Stomach (tissue), 9 donors: ENCODE data around the gene ARRDC5. TPM values are rescaled to one million over a fixed set of nuclear protein-coding genes. Genes with fewer than 3 reads are reported as not detected.

Source experiments
- DNase-seq, 2 donors: peaks; one replicate each; pipeline versions ENCODE4 v3.0.0 to v3.0.0-alpha.2; 2013 to 2019
- H3K27ac ChIP-seq, 5 donors: fragments of 200-600 bp in 4 of 5; sonication (generic) in 4 of 5; one replicate each; pipeline ENCODE4 v1.5.1; 2013 to 2019; ENCODE audit warnings: mild to moderate bottlenecking in 1 of 5, moderate library complexity in 1 of 5
- H3K27me3 ChIP-seq, 3 donors: fragments of 200-600 bp; sonication (generic); one replicate each; pipeline ENCODE4 v1.5.1; 2017 to 2019; ENCODE audit warnings: mixed run types in 1 of 3
- H3K36me3 ChIP-seq, 4 donors: fragments of 200-600 bp; sonication (generic); 1 replicate in 3 of 4; 2 replicates in 1 of 4; pipeline ENCODE4 v1.5.1; 2016 to 2019
- H3K4me1 ChIP-seq, 4 donors: fragments of 200-600 bp; sonication (generic); one replicate each; pipeline ENCODE4 v1.5.1; 2016 to 2019
- H3K4me3 ChIP-seq, 4 donors: fragments of 200-600 bp; sonication (generic) in 3 of 4; one replicate each; pipeline ENCODE4 v1.5.1; 2016 to 2019; ENCODE audit warnings: mild to moderate bottlenecking in 1 of 4
- H3K9me3 ChIP-seq, 4 donors: fragments of 200-600 bp; sonication (generic); one replicate each; pipeline ENCODE4 v1.5.1; 2016 to 2019
- EP300 ChIP-seq: sonication (generic); formaldehyde crosslinking; IDR thresholded peaks from one replicate; pipeline ENCODE4 v1.6.1; 2017; ENCODE audit warnings: antibody characterized with exemption
- POLR2A ChIP-seq, 4 donors: fragments of 450-650 bp; IDR thresholded peaks; one replicate each; pipeline ENCODE4 v1.6.1; 2016; ENCODE audit warnings: antibody characterized with exemption in 4 of 4, control low read depth in 2 of 4, mild to moderate bottlenecking in 1 of 4, moderate library complexity in 1 of 4
- POLR2AphosphoS5 ChIP-seq, 3 donors: sonication (generic); formaldehyde crosslinking; IDR thresholded peaks; one replicate each; pipeline ENCODE4 v1.6.1; 2016; ENCODE audit warnings: antibody characterized with exemption in 3 of 3
- WGBS, 5 donors: extraction: QIAGEN DNeasy Blood & Tissue Kit in 3 of 5; methylation state at CpG; one replicate each; pipeline versions ENCODE4 v1.1.5 to v1.1.7; 2013 to 2018; 5-methylcytosine and 5-hydroxymethylcytosine counted together
- intact Hi-C: fragments of 100-400 bp; cut with DNase I; formaldehyde crosslinking; loops from one replicate; pipeline ENCODE4 v1.15.1; 2023; ENCODE audit warnings: low total_unique reads
- polyA plus RNA-seq, 3 donors: library from polyadenylated mRNA; stranded (reverse); fragments of 200-250 nt; gene quantifications; one replicate each; pipeline ENCODE4 v1.2.3, GENCODE V29; 2013
- total RNA-seq, 5 donors: library from RNA; depleted of rRNA; stranded (reverse); fragments of >200 nt; gene quantifications; one replicate each; pipeline versions ENCODE4 v1.1.0 to v1.2.3, GENCODE V29; 2014 to 2016
- TF ChIP-seq, protein P1 (sequence below), 7 experiments: fragments of 450-650 bp in 4 of 7; fragments of 200-600 bp in 3 of 7; sonication (generic) in 3 of 7; IDR thresholded peaks; one replicate each; pipeline ENCODE4 v1.5.1; 2016 to 2019; ENCODE audit warnings: antibody characterized with exemption in 7 of 7, control low read depth in 2 of 7, mild to moderate bottlenecking in 1 of 7
- donor health status: healthy with polysubstance abuse.
- donor health status: Bipolar disorder and iron deficiency.
- donor health status: healthy.

Gene ARRDC5
- total and polyA plus RNA-seq, 8 donors = 0.20 to 0.73 TPM; not detected in 6

GRCh38 chr19:4911314-4911713, 8.6 kb upstream of the ARRDC5 start:
- intact Hi-C loops = loop anchor here (2.0 to 5.0 kb wide), 2 partner anchors 39 to 101 kb away; no protein-coding TSS in a partner anchor
- peak overlapping the region; percentile 6 to 82 (median 73) for H3K4me3 ChIP-seq

DNA sequence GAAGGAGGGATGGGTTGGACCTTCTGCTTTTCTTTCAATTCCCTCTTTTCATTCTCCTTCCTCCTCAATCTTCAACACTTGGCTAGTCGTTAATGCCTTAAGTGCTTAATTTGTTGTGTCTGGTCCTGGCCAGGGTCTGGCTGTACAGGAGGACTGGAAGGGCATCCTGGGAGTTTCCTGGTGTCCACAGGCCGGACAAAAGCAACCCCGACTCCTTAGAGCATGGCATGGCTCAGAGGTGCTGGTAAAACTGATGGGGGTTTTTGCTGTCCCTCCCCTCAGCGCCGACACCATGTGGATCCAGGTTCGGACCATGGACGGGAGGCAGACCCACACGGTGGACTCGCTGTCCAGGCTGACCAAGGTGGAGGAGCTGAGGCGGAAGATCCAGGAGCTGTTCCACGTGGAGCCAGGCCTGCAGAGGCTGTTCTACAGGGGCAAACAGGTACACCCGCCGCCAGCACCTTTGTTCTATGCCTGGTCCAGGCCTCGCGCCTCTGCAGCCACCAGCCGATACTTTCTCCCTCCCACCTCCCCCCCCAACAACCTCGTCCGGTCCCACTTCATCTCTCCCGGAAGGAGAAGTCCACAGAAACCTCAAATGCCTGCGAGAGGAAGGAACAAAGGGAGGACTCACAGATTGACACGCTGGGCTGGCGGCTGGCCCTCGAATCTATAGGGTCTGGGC, 8.0 kb upstream of the ARRDC5 start:
- H3K27ac ChIP-seq = peak overlapping the region in 3 of 5 donors; percentile 41 to 71 (median 53)
- WGBS, 5 donors = 13 to 30% (median 22%) methylated on average over 13 to 23 of the region's 23 CpGs
- DNase-seq = peak in 1 of 2 donors; percentile 47

More at GRCh38 chr19:4911314-4911713, 8.6 kb upstream of the ARRDC5 start:
- Histone ChIP-seq H3K27me3 (peaks cover 0 to 15% (median 10%) of the 10 kb centered on the region in 3 donors), H3K9me3 (no peaks in the 10 kb centered on the region), H3K36me3 (no peaks in the 10 kb centered on the region), H3K27ac (peak overlapping the region in 4 of 5 donors; percentile 35 to 71 (median 50)), H3K4me1 (peaks cover 24 to 65% (median 42%) of the 10 kb centered on the region in 4 donors)
- TF ChIP-seq, protein P1, sequence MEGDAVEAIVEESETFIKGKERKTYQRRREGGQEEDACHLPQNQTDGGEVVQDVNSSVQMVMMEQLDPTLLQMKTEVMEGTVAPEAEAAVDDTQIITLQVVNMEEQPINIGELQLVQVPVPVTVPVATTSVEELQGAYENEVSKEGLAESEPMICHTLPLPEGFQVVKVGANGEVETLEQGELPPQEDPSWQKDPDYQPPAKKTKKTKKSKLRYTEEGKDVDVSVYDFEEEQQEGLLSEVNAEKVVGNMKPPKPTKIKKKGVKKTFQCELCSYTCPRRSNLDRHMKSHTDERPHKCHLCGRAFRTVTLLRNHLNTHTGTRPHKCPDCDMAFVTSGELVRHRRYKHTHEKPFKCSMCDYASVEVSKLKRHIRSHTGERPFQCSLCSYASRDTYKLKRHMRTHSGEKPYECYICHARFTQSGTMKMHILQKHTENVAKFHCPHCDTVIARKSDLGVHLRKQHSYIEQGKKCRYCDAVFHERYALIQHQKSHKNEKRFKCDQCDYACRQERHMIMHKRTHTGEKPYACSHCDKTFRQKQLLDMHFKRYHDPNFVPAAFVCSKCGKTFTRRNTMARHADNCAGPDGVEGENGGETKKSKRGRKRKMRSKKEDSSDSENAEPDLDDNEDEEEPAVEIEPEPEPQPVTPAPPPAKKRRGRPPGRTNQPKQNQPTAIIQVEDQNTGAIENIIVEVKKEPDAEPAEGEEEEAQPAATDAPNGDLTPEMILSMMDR (IDR thresholded peaks at IDR 0.05) = no peak
- TF ChIP-seq POLR2A (IDR thresholded peaks at IDR 0.05) (no peak), POLR2AphosphoS5 (IDR thresholded peaks at IDR 0.05) (no peak), EP300 (no peak)
- DNase-seq = peak in 1 of 2 donors; percentile 19
- 32 to 41% (median 38%) methylated on average over 15 of the region's 15 CpGs for WGBS, 5 donors

DNA sequence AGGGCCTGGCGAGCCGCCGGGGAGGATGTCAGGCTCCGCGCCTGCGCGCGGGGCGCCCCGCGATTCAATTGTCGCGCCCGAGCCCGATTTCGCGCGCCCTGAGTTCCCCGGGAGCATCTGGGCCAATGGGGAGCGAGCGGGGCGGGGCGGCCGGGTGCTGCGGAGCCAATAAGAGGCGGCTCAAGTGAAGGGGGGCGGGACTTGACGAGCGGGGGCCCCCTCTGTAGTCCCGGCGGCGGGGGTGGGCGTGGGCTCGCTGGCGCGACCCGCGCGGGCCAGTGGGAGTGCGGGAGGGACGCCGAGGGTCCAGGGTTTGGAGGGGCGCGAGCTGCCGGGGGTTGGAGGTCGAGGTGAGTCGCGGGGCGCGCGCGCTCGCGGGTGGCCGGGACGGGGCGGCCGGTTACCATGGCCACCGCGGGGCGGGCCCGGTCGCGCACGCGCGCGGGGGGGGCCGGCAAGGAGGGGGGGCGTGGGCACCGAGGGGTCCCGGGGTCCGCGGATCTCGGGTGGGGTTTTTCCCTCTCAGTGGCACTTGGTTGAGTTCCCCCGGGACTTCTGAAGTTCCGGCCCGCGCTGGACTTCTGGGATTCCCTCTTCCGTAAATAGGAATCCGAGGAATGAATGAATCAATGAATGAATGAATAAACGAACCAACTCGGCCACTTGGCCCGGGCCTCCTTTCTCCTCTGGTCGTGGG, 7.3 kb upstream of the ARRDC5 start:
- H3K4me3 ChIP-seq = peak overlapping the region; percentile 66 to 82 (median 74)
- intact Hi-C loops = loop anchor here (2.0 to 5.0 kb wide), 2 partner anchors 38 to 99 kb away; no protein-coding TSS in a partner anchor
- TF ChIP-seq POLR2AphosphoS5 (IDR thresholded peaks at IDR 0.05) = no peak
- TF ChIP-seq, protein P1 (IDR thresholded peaks at IDR 0.05) = no peak
- TF ChIP-seq POLR2A (IDR thresholded peaks at IDR 0.05) = no peak
- no peak for TF ChIP-seq EP300
- peak overlapping the region in 4 of 5 donors; percentile 9 to 71 (median 52) for H3K27ac ChIP-seq
- no peaks in the 10 kb centered on the region for H3K9me3 ChIP-seq
- H3K4me1 ChIP-seq = peaks cover 24 to 56% (median 37%) of the 10 kb centered on the region in 4 donors
- DNase-seq = peak; percentile 93 to 97
- 0 to 1% (median 0%) methylated on average over 16 to 85 of the region's 85 CpGs for WGBS, 5 donors
- H3K36me3 ChIP-seq = no peaks in the 10 kb centered on the region
- H3K27me3 ChIP-seq = peaks cover 0 to 15% (median 10%) of the 10 kb centered on the region in 3 donors

More for the DNA sequence above, 8.0 kb upstream of the ARRDC5 start:
- Histone ChIP-seq H3K4me1 (peaks cover 24 to 63% (median 42%) of the 10 kb centered on the region in 4 donors), H3K9me3 (no peaks in the 10 kb centered on the region), H3K4me3 (peak overlapping the region; percentile 66 to 82 (median 74)), H3K27me3 (peaks cover 0 to 15% (median 10%) of the 10 kb centered on the region in 3 donors), H3K36me3 (no peaks in the 10 kb centered on the region)
- intact Hi-C loops = loop anchor here (2.0 to 5.0 kb wide), 2 partner anchors 38 to 100 kb away; no protein-coding TSS in a partner anchor
- no peak for TF ChIP-seq POLR2AphosphoS5 (IDR thresholded peaks at IDR 0.05)
- TF ChIP-seq EP300 = no peak
- TF ChIP-seq, protein P1 (IDR thresholded peaks at IDR 0.05) = no peak
- TF ChIP-seq POLR2A (IDR thresholded peaks at IDR 0.05) = no peak
